Thymus (tissue), 11 donors: Measurements from ENCODE around the gene UMAD1. TPM values are rescaled to one million over a fixed set of nuclear protein-coding genes. Genes with fewer than 3 reads are reported as not detected.

ENCODE experiments used
- DNase-seq, 9 donors: peaks; one replicate each; pipeline ENCODE4 v3.0.0-alpha.2; 2013; ENCODE audit warnings: low spot score in 9 of 9, low read depth in 6 of 9, missing footprints in 1 of 9
- H3K27ac ChIP-seq, 2 donors: one replicate each; pipeline ENCODE4 v1.5.1; 2013; ENCODE audit warnings: control low read depth in 1 of 2, low read depth in 1 of 2, low read length in 1 of 2, mild to moderate bottlenecking in 1 of 2, moderate library complexity in 1 of 2
- H3K27me3 ChIP-seq, 2 donors: one replicate each; pipeline ENCODE4 v1.5.1; 2013; ENCODE audit warnings: low read length in 1 of 2; ENCODE audit not compliant: control insufficient read depth in 2 of 2, insufficient read depth in 1 of 2
- H3K36me3 ChIP-seq, 2 donors: one replicate each; pipeline ENCODE4 v1.5.1; 2013; ENCODE audit warnings: low read length in 1 of 2, mild to moderate bottlenecking in 1 of 2, moderate library complexity in 1 of 2; ENCODE audit not compliant: control insufficient read depth in 2 of 2, insufficient read depth in 2 of 2
- H3K4me1 ChIP-seq, 2 donors: one replicate each; pipeline ENCODE4 v1.5.1; 2013; ENCODE audit warnings: low read length in 2 of 2; ENCODE audit not compliant: control insufficient read depth in 2 of 2, insufficient read depth in 2 of 2
- H3K4me3 ChIP-seq, 2 donors: one replicate each; pipeline ENCODE4 v1.5.1; 2013; ENCODE audit warnings: low read length in 2 of 2, control low read depth in 1 of 2, mild to moderate bottlenecking in 1 of 2
- H3K9me3 ChIP-seq, 2 donors: one replicate each; pipeline ENCODE4 v1.5.1; 2013; ENCODE audit warnings: low read length in 1 of 2, mild to moderate bottlenecking in 1 of 2; ENCODE audit not compliant: control insufficient read depth in 2 of 2, insufficient read depth in 1 of 2
- WGBS: extraction: QIAGEN DNeasy Blood & Tissue Kit; methylation state at CpG from one replicate; pipeline ENCODE4 v1.1.7; 2013; 5-methylcytosine and 5-hydroxymethylcytosine counted together
- polyA plus RNA-seq: library from polyadenylated mRNA; stranded (reverse); fragments of 200-250 nt; gene quantifications from one replicate; pipeline ENCODE4 v1.2.3, GENCODE V29; 2013
- total RNA-seq: library from RNA; stranded (reverse); fragments of 120-200 nt; gene quantifications from one replicate; pipeline ENCODE4 v1.2.4, GENCODE V29; 2013
- donor health status: healthy.

The UMAD1 gene
- total and polyA plus RNA-seq, 2 donors, result 15.7 to 21.9 TPM

GRCh38 chr7:7694542-7694941 is 54.0 kb downstream of the UMAD1 start:
- DNase-seq, result no peak
- Histone ChIP-seq H3K4me1 (peaks cover 0 to 3% of the 10 kb centered on the region in 2 donors), H3K9me3 (no peaks in the 10 kb centered on the region), H3K36me3 (no peaks in the 10 kb centered on the region), H3K27me3 (no peaks in the 10 kb centered on the region), H3K27ac (no peak overlapping the region), H3K4me3 (no peak overlapping the region)
- WGBS, result 98% methylated on average over 3 of the region's 3 CpGs

DNA sequence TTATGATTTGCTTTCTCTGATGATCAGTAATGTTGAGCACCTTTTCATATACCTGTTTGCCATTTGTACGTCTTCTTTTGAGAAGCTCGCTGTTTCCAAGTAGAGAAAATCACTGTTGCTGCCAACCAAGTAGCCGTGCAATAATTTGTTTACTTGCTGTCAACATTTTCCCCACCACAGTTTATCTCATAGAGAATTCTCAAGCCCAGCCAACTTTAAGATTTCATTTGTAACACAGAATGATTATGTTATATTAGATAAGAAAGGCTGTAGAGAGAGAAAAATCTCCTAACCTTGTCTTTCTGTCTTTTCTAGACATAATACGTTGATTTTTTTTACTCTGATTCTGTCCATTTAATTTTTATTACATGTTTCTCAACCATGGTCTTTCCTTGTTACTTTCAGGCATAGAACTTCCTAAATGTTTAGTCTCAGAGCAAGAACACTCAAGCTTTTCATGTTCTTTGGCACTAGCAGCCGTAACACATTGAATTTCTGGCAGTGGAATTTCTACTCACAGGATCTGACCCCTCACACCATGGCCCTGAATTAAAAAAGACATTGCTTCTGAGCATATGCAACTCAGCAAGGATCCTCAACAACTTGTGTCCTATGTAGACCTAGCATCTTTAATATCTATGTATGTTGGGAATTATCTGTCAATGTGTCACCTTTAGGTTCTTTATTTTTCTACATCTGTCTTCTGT is 54.7 kb downstream of the UMAD1 start:
- Histone ChIP-seq H3K27ac (no peak overlapping the region), H3K4me1 (peaks cover 0 to 3% of the 10 kb centered on the region in 2 donors), H3K4me3 (no peak overlapping the region), H3K27me3 (no peaks in the 10 kb centered on the region), H3K9me3 (no peaks in the 10 kb centered on the region), H3K36me3 (no peaks in the 10 kb centered on the region)
- 85% methylated on average over 5 of the region's 5 CpGs for WGBS
- no peak for DNase-seq

DNA sequence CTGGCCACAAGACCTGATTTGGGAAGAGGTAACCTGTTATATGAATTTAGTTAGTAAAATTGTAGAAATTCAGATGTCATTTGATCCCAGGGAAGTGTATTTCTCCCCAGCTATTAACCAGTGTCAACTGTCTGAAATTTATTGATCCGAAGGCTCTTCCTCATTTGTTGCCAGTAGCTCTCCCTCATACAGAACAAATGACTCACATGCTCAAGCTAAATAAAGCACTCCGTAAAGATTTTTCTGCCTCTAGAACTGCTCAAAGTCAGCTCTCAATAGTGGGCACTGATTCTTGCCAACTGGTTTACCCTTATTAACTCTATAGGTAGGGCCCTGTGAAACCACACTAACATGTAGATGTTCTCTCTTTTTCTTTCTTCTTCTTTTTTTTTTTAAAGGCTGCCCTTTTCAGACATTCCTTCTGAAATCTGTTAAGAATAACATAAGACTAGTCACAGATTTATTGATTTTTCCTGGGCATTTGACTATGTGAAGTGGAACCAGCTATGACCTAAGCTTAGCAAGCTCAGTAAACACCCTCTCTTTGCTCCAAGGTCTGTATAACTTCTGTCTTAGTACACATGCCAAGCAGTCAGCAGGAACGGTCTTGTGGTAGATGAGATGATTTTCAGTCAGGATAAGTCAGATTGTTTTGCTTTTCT is 56.0 kb downstream of the UMAD1 start:
- WGBS, result 65% methylated on average over 3 of the region's 3 CpGs
- H3K27me3 ChIP-seq, result no peaks in the 10 kb centered on the region
- H3K36me3 ChIP-seq, result no peaks in the 10 kb centered on the region
- no peak for DNase-seq
- H3K4me3 ChIP-seq, result no peak overlapping the region
- no peak overlapping the region for H3K27ac ChIP-seq
- no peaks in the 10 kb centered on the region for H3K9me3 ChIP-seq
- H3K4me1 ChIP-seq, result peaks cover 0 to 3% of the 10 kb centered on the region in 2 donors

DNA sequence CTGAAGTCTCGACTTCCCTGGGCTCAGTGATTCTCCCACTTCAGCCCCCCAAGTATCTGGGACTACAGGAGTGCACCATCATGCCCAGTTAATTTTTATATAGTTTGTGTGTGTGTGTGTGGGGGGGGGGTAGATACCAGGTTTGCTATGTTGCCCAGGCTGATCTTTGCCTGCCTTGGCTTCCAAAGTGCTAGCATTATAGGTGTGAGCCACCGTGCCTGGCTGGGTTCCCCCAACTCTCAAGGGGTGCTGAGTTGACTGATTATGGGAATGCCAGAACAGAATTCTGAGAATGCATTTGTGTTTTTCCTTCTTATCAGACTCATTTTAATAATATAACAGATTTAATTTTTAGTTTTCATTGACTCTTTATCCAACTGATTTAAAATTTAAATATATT is 58.4 kb downstream of the UMAD1 start:
- DNase-seq, result no peak
- WGBS, result 94% methylated on average over 2 of the region's 2 CpGs
- H3K4me1 ChIP-seq, result peaks cover 0 to 3% of the 10 kb centered on the region in 2 donors
- H3K4me3 ChIP-seq, result no peak overlapping the region
- H3K27ac ChIP-seq, result no peak overlapping the region
- no peaks in the 10 kb centered on the region for H3K36me3 ChIP-seq
- H3K27me3 ChIP-seq, result no peaks in the 10 kb centered on the region
- no peaks in the 10 kb centered on the region for H3K9me3 ChIP-seq

DNA sequence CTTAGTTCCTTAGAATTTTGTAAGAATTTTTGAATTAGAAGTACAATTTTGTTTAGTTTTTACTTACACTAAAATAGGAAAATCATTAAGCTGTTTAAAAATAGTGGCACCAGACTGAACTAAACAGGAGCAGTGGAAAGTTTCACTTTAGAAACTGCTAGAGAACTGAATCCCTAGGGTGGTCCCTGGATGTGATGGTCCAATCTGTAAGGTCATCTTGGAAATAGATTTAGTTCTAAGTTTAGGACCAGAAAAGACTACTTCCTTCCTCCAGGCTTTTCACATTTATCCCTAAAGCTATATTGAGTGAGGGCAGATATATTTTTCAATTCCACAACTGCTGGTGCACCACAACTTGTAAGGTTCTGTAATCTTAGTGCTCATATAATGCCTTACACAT is 58.8 kb downstream of the UMAD1 start:
- H3K4me1 ChIP-seq, result peaks cover 0 to 3% of the 10 kb centered on the region in 2 donors
- H3K4me3 ChIP-seq, result no peak overlapping the region
- H3K9me3 ChIP-seq, result no peaks in the 10 kb centered on the region
- no peak for DNase-seq
- no peak overlapping the region for H3K27ac ChIP-seq
- H3K36me3 ChIP-seq, result no peaks in the 10 kb centered on the region
- H3K27me3 ChIP-seq, result no peaks in the 10 kb centered on the region

GRCh38 chr7:7699970-7700369 is 59.4 kb downstream of the UMAD1 start:
- Histone ChIP-seq H3K27ac (no peak overlapping the region), H3K4me3 (no peak overlapping the region), H3K4me1 (peaks cover 0 to 3% of the 10 kb centered on the region in 2 donors), H3K36me3 (no peaks in the 10 kb centered on the region), H3K9me3 (no peaks in the 10 kb centered on the region), H3K27me3 (no peaks in the 10 kb centered on the region)
- DNase-seq, result no peak

GRCh38 chr7:7701527-7701926 is 61.0 kb downstream of the UMAD1 start:
- Histone ChIP-seq H3K27ac (no peak overlapping the region), H3K4me3 (no peak overlapping the region), H3K36me3 (no peaks in the 10 kb centered on the region), H3K9me3 (no peaks in the 10 kb centered on the region), H3K27me3 (no peaks in the 10 kb centered on the region), H3K4me1 (peaks cover 0 to 3% of the 10 kb centered on the region in 2 donors)
- WGBS, result 96% methylated on average over 1 of the region's 1 CpG
- no peak for DNase-seq

DNA sequence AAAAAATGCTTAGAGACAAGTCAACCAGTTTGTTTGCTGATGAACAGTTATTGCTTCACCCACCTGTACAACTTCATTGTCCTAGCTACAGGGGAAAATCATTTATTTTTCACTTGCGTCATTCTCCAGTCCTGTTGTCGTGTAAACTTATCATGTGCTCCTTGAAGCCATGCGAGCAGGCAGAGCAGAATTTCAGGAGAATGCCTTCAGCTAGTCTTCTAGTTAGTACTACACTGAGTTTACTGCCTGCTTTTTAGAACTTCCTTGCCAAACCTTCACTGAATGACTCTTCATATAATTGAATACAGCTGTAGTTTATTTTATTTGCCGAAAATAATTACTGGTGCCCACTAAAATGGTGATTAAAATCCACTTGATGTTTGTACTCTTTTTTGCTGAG is 62.3 kb downstream of the UMAD1 start:
- H3K27me3 ChIP-seq, result no peaks in the 10 kb centered on the region
- no peak overlapping the region for H3K4me3 ChIP-seq
- H3K36me3 ChIP-seq, result no peaks in the 10 kb centered on the region
- no peaks in the 10 kb centered on the region for H3K9me3 ChIP-seq
- peaks cover 0 to 3% of the 10 kb centered on the region in 2 donors for H3K4me1 ChIP-seq
- WGBS, result 96% methylated on average over 4 of the region's 4 CpGs
- no peak overlapping the region for H3K27ac ChIP-seq
- no peak for DNase-seq

GRCh38 chr7:7703427-7703826 is 62.9 kb downstream of the UMAD1 start:
- Histone ChIP-seq H3K9me3 (no peaks in the 10 kb centered on the region), H3K36me3 (no peaks in the 10 kb centered on the region), H3K27me3 (no peaks in the 10 kb centered on the region), H3K4me3 (no peak overlapping the region), H3K4me1 (peaks cover 0 to 3% of the 10 kb centered on the region in 2 donors), H3K27ac (no peak overlapping the region)
- DNase-seq, result no peak
- WGBS, result 90% methylated on average over 7 of the region's 7 CpGs
